SKM-1 (cell line): ENCODE data around the gene GPC6.

Experiments
- DNase-seq: peaks from one replicate; lab custom pipeline; 2025; ENCODE audit not compliant: unreplicated experiment; lab: John Stamatoyannopoulos, UW

GPC6 gene

DNA sequence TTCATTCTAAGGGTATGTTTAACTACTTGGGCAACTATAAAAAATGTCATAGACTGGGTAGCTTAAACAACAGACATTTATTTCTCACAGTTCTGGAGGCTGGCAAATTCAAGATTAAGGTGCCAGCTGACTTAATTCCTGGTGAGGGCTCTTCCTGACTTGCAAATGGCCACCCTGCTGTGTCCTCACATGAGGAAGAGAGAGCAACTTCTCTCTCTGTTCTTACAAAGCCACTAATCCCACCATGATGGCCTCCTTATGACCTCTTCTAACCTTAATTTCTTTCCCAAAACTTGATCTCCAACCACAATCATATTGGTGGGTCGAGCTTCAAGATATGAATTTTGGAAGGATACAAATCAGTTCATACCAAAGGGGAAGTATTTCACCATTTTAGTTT is 853.9 kb downstream of the GPC6 start:
- no peak for DNase-seq

DNA sequence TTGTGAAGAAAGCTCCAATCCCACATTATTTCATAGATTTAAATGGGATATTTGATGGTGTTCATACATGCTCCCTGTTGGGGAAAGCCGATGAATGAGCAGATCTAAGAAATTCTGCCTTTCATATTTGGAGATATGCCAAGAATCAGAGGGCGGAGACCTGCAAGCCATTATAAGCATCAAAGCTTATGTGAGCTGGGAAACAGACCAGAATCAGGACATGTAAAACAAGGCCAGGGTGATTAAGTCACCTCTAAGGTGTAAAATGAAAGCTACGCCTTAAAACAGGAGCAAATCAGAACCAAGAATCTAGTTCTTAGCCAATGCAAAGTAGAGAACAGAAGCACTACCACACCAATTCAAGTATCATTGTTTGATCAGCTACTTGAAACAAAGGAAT is 860.5 kb downstream of the GPC6 start:
- DNase-seq, result no peak

DNA sequence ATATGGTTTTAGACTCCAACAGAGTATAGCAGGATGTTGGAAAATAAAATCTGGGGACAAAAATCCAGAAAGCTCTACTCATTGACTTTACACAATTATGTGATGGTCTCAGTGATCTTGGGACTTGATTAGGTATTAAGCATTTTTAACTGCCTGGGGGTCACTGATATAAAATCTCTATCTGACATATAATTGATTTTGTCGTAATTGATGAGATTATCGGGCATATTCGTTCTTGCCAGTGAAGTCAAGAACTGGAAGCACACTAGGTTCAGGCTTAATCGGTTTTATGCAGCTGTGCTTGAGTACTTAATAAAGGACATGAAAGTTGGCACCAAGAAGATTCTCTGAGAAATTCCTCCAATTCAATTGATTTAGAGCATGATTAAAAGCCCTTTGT is 862.1 kb downstream of the GPC6 start:
- DNase-seq, result no peak

DNA sequence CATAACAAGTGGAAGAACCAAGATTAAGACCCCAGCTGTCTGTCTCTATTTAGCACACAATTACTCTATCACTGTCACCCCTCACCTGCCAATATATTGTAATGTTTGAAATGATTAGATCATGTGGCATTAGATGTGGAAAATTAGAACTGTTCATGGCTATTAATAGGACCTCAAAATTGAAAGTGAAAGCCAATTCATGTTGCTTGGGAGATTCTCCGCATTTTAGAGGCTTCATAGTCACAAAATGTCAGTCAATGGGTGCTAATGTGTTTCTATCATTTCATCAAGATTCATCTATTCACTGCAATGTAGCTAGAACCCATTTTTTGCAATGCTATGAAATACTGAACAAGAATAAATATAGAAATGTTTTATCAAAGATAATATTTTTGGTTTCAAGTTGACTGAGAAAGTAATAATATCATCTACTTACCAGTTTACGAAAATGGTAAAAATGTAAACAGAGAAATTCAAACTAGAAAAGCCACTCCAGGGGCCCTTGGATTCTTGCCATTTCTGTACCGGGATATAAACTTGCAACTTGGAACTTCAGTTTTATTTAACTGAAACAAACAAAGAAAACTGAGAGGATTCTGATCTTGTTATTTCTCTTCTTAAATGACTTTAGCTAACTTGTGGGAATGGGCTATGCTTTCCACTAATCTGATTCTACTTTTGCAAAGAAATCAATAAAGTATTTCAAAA is 864.3 kb downstream of the GPC6 start:
- DNase-seq, result no peak

DNA sequence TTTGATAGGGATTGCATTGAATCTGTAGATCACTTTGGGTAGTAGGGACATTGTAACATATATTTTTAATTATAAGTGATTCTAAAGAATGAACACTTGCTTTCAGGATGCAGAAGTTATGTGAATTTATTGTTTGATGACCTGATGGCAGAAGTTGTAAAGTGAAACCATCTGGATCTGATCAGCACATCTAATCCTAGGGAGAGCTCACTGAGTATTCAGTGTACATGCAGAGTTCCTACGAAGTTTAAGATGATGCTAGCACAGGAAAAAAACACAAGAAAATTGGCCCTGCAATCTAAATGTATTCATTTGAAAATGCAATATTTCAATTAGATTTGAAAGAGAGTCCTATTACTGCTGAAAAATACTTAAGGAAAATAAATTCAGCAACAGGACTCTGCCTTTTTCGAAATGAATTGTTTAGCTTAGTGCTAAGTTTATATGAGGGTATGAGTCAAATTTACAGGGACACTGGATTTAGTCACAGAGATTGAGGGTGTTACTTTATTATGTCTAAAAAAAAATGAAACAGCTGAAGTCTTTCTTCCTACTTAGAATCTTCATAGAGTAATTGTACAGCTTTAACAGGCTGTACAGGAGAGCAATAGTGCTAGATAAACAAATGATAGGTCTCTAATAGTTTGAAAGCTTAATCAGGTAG is 867.2 kb downstream of the GPC6 start:
- no peak for DNase-seq

DNA sequence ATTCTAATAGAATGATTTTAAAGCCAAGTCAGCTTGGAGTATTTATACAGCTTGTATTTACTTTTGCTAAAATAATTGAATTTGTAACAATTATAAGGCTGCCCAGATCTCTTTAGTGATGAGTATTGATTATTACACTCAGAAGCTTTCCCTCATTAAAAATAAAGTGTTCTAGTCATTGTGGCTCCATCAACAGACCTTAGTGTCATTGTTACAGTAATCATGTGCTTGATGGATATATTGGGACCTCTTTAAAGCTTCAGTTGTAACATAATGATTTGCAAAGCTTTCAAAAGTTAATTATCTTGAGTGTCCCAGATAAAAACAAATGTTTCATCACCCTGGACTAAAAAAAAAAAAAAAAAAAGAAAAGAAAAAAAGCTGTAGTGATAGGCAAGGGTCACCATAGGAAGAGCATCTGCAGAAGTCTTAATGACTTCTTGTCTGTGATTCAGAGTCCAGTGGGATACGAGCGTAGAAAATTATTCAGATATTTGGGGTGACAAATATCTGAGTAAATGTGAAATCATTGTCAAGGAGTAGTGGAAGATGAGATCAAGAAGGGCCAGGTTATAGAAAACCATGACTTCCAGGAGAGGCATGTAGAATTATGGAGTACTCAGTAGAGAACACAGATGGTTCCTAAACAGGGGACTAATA is 883.2 kb downstream of the GPC6 start:
- no peak for DNase-seq

DNA sequence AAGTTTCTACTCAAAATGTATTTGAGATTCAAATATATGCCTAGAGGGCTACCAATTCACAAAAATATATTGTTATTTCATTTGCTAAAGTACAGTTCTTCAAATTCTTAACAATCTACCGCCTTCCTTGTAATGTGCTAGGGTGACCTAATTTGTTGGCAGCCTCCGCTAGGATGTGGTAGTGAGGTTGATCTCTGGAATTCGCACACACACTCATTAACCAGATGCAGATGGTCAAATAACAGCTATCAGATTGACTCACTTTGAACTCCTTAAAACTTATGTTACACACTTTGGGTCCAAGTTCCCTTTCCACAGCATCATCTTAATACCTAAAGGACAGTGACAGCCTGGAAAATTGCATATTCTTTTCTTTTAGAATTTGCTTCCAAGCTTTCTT is 885.6 kb downstream of the GPC6 start:
- no peak for DNase-seq

DNA sequence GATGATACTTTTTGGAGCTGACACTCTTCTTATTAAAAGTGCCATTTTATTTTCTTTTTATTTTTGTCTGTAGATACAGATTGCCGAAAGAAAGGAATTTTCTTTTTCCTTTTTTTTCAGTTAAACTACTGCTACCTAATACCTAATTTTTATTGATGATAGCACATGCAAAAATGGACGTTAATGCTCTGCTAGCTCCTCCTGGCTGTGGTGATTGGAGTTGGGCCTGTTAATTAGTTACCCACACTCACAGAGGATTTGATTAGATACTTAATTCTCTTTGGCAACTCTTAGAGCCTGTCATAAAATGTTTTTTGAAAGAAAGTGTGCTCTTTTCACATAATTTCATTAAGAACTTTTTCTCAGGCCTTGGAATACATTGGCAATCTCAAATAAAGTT is 886.1 kb downstream of the GPC6 start:
- DNase-seq, result no peak

DNA sequence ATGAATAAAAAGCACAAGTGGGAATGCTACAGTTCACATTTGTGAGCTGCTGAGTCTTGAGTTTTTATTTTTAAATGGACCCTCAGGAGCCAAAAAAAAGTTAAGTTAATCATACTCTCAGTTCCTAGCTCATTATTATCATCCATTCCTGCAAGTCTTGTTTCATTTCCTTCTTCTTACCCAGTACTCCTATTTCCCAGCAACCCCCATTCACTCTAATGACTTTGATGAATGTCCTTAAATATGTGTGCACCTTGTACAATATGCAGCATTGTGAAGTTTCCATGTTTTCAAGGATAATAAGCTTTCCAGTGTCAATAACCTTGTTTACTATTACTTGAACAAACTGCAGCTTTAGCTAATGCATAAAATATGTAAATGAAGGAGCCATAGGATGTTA is 886.6 kb downstream of the GPC6 start:
- DNase-seq, result no peak

DNA sequence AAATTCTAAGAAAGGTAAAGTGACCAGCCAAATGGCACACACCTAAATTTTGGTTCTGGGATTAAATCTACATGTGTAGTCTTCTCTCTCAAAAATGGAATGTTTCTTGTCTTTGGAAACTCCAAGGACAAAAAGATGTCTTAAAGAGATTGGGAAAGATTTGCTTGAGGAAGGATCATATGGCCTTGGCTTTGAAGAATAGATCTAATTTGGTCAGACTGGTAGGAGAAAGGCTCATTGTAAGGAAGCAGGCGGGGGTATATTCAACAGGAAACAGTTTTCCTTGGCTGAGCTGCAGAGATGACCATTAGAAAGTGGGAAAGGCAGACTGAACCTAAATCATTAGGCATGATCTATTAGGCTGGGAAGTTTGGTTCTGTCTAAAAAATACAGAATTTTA is 887.6 kb downstream of the GPC6 start:
- DNase-seq, result no peak

DNA sequence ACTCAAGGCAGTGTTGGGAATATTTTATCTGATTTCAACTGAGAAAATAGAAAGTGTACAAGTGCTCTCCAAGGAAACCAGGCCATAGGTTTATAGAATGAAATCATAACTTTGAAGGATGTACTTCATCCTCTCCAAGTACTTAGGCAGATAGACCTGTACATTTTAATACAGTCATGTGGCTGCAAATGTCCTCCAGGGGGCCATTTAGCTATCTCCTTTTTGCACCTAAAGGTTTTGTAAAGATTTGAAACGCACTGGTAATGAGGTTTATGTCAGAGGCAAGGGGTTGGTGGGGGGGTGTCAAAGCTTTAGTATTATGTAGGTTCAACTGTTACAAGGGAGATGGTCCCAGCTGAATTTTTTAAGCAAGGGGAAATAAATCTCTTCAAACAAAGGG is 888.4 kb downstream of the GPC6 start:
- DNase-seq, result no peak

DNA sequence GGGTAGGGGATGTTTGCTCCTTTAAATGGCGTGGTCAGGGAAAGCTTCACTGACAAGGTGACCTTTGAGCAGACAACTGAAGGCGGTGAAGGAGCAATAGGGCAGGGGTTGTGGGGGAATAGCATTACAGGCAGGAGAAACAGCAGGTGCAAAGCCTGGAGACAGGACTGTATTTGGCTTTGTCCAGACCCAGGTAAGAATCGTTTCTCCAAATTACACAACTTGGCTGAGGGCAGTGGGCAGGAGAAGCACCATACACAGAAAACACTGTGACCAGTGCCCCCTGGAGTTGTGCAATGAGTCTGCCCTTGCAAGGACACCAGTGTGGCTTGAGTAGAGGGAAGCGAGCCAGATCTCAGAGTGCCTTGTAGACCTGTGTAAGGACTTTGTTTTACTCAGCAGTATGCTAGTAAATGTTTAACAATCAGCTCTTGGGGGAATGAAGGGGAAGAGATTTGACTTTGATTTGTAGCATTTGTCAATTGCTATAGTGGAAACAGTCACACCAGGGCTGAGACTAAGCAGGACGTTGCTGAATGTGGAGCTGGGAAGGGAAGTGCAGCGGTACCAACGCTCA is 892.8 kb downstream of the GPC6 start:
- DNase-seq, result no peak

DNA sequence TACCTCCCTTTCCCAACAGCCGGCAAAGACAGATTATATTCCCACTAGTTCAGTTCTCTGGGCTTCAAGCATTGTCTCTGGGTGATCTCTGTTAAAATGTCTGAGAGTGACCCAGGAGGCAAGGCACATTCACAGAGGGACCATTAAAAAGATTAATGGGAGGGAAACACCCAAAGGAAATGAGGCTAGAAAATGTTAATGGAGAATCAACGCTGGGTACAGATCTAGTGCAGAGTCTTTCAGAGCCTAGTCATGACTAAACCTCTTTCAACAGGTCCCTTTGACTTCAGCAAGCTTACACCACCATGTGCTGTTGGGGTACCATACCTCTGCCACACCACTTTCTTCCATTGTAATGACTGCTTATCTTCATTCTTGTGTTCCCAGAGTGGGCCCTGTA is 894.3 kb downstream of the GPC6 start:
- DNase-seq, result no peak

DNA sequence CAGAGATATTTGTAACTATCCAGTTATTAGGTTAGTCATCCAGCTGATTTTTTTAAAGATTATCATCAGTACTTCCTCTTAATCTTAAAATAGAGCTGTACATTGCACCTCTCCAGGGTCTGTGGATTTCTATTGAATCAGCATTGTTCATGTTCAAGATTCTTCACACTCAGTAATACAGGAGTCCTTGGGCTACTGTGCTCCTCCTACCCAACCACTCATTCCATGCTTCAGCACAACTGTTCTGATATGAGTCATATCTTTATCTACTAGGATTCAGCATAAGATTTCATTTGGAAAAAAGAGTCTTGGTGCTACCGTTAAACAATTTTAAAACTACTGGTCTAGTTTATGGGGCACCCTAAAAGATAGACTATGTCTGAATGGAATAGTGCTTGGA is 895.1 kb downstream of the GPC6 start:
- DNase-seq, result no peak

DNA sequence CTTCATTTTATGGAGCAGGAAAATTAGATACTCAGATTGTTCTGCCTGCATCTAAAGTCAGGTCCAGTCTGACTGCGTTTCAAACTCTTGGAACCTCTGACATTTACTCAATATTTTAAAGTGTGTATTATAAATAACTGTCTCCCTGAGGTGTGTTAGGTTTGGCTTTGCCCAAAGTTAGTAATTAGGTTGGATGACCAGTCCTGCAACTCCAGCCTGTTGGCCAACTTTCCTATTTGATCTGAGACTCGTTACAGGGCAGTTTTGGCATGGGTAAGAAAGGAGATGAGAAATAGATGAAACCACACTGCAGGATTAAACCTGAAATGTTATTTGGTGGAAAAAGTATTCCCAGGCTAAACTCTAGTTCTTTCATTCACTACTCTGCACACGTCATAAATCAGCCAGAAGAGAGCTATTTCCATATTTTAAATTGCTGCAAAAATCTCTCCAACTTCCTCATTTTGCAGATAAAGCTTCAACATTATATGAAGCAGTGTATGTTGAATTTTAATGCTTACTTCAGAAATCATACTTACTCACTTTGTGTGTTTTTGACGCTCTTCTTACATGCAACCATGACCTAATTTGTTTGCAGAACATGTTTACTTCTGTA is 895.8 kb downstream of the GPC6 start:
- DNase-seq, result no peak

DNA sequence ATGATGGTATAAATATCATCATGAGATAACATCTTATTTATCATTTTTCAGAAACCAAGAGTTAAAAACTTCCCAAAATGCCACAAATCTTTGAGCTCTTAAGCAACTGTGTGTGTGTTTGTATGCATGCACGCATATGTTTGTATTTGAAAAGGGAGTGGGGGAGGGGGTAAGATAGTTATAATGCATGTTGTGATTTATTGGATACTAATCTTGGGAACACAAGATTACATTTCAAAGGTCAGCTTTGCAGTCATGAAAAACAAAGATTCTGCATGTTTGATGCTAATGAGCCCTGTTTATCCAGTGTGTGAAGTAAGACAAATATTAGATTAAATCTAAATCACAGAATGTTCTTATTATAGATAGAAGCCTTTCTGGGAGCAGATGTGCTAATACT is 897.0 kb downstream of the GPC6 start:
- no peak for DNase-seq

DNA sequence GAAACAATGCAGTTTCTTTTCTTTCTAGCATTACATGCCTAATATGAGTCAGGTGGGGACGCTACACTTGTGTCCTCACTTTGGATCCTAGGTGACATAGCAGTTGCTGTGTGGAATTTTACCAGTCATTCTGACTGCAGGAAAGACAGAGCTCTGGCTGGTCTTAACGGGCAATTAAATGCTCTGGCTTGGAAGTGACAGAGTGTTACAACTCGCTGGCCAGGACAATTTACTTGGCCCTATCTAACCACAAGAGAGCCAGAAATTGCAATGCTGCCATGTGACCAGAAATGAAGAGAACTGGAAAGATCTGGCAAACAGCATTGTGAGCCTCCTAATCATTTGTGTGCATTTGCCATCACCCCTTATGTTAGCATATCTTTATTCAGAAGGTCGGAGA is 901.8 kb downstream of the GPC6 start:
- no peak for DNase-seq

DNA sequence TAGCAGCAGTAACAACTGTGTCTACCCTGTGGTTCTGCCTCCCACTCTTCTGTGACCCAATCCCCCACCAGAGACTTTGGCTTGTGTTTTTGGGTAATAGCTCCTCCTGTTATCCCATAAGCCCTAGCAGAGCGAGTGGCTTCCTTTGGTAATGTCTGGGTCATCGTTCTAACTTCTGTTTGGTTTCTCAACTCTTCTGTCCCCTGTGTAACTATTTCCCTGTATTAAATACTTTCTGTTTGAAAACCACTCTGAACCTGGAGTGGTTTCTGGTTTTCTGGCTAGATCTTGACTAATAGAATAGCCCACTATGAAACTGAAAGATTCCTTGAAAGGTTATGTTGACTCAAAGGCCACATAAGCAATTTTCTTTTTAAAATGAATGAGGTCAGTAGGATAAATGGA is 902.9 kb downstream of the GPC6 start:
- DNase-seq, result no peak

DNA sequence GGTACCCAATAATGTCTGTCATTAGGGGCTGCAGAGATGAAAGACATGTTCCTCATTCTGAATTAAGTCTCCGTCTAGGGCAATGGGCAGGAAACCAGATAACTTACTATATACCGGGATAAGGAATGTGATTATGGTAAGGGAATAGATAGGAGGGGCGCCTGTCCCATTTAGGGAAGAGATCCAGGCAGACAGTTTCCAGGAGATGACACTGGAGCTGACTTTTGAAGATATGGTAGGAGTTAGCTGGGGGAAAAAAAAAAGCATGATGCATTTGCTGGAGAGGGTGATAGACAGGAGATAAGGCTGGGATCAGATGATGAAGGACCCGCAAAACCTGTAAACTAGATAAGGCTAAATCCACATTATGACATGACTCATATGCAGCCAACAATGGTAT is 912.2 kb downstream of the GPC6 start:
- DNase-seq, result no peak

DNA sequence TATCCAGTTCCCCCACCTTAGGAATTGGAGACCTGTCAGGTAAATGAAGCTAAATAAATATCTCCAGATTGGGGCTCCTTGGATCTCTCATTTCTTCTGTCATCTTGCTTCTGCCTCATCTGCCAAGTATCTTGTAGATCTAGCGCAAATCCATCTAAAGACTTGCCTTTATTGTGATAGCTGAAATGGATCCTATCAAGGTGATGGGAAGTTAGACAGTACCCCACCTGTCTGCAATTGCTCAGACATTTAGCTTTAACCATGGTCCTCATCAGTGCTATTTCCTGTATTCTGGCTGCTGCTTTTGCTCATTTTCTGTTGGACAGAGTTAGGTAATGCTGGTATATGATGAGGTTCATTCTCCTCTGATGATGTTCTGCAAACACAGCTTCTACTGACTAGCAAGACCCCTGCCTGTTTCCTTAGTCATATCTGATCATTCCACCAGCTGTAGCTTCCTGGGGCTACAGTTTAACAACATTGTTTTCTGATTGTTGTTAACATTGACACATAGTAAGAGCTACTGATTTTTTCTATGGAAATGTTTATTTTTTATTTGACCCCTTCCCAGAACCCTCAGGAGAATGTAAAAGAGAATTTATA is 912.9 kb downstream of the GPC6 start:
- DNase-seq, result no peak

DNA sequence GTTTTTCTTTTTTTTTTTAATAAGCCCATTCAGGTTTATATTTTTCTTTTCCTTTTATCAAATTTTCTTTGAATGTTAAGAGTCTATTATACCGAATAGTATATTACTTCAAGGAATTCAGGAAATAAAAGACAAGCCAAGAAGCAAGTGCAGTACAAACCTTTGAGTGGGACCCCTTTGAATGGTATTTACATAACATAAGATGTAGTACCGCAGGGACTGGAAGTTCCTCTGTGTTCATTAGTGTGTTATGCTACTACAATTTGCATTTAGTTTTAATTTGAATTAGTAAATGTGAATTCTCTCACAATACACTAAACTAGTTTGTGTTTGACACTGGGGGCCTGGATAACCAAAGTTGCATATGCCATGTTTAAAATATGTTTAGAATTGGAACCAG is 913.4 kb downstream of the GPC6 start:
- DNase-seq, result no peak
